H9 (cell line): ENCODE measurements around the gene SLC5A1. TPM values are rescaled to one million over a fixed set of nuclear protein-coding genes. Genes with fewer than 3 reads are reported as not detected.
A peak's percentile ranks its signal among the peaks of the same experiment; 100 is the strongest.

Experiments used
- DNase-seq: peaks from one replicate; pipeline ENCODE4 v3.0.0-alpha.2; 2017
- H2AFZ ChIP-seq: one replicate; pipeline ENCODE4 v1.6.1; 2013; ENCODE audit warnings: mild to moderate bottlenecking, low read length, control low read depth, moderate library complexity
- H2AK5ac ChIP-seq: 2 replicates; pipeline ENCODE4 v1.6.1; 2013; ENCODE audit warnings: low read length, control low read depth, mixed read lengths; ENCODE audit not compliant: insufficient read length
- H2BK120ac ChIP-seq: one replicate; pipeline ENCODE4 v1.6.1; 2013; ENCODE audit warnings: low read depth, mild to moderate bottlenecking, low read length, control low read depth, inconsistent platforms; ENCODE audit not compliant: poor library complexity, severe bottlenecking
- H2BK12ac ChIP-seq: 2 replicates; pipeline ENCODE4 v1.6.1; 2013; ENCODE audit warnings: low read length, control low read depth, mixed read lengths, low read depth; ENCODE audit not compliant: insufficient read length
- H2BK15ac ChIP-seq: 2 replicates; pipeline ENCODE4 v1.6.1; 2013; ENCODE audit warnings: low read depth, low read length, control low read depth
- H2BK20ac ChIP-seq: one replicate; pipeline ENCODE4 v1.6.1; 2013; ENCODE audit warnings: low read depth, mild to moderate bottlenecking, low read length, control low read depth, inconsistent platforms; ENCODE audit not compliant: poor library complexity, severe bottlenecking
- H2BK5ac ChIP-seq: 2 replicates; pipeline ENCODE4 v1.6.1; 2013; ENCODE audit warnings: low read length, control low read depth, mixed read lengths; ENCODE audit not compliant: insufficient read length
- H3K14ac ChIP-seq: 2 replicates; pipeline ENCODE4 v1.6.1; 2013; ENCODE audit warnings: low read length, control low read depth; ENCODE audit not compliant: insufficient read depth
- H3K18ac ChIP-seq: 2 replicates; pipeline ENCODE4 v1.6.1; 2013; ENCODE audit warnings: low read depth, mild to moderate bottlenecking, mixed read lengths, low read length, control low read depth; ENCODE audit not compliant: insufficient read length
- H3K23ac ChIP-seq: 2 replicates; pipeline ENCODE4 v1.6.1; 2013; ENCODE audit warnings: low read length, control low read depth, mixed read lengths, low read depth; ENCODE audit not compliant: insufficient read length
- H3K23me2 ChIP-seq: 2 replicates; pipeline ENCODE4 v1.6.1; 2013; ENCODE audit warnings: low read depth, mild to moderate bottlenecking, mixed read lengths, low read length, control low read depth; ENCODE audit not compliant: insufficient read length, poor library complexity, severe bottlenecking
- H3K27ac ChIP-seq: 2 replicates; pipeline ENCODE4 v1.5.1; 2013; ENCODE audit warnings: low read length, control low read depth, mixed read lengths, low read depth; ENCODE audit not compliant: insufficient read length
- H3K27me3 ChIP-seq: 2 replicates; pipeline ENCODE4 v1.6.1; 2013; ENCODE audit warnings: low read length, control low read depth, inconsistent platforms; ENCODE audit not compliant: insufficient read depth
- H3K4ac ChIP-seq: 2 replicates; pipeline ENCODE4 v1.6.1; 2013; ENCODE audit warnings: low read depth, mild to moderate bottlenecking, control low read depth, inconsistent platforms, low read length, moderate library complexity
- H3K4me1 ChIP-seq: 2 replicates; pipeline ENCODE4 v1.6.1; 2013; ENCODE audit warnings: low read length, control low read depth, inconsistent platforms; ENCODE audit not compliant: insufficient read depth
- H3K4me2 ChIP-seq: 2 replicates; pipeline ENCODE4 v1.6.1; 2013; ENCODE audit warnings: low read length, control low read depth, mixed read lengths; ENCODE audit not compliant: insufficient read length, insufficient read depth
- H3K56ac ChIP-seq: 2 replicates; pipeline ENCODE4 v1.6.1; 2013; ENCODE audit warnings: low read depth, mild to moderate bottlenecking, mixed read lengths, low read length, control low read depth; ENCODE audit not compliant: insufficient read length
- H3K79me1 ChIP-seq: 2 replicates; pipeline ENCODE4 v1.6.1; 2013; ENCODE audit warnings: low read depth, mild to moderate bottlenecking, moderate library complexity, low read length, control low read depth, inconsistent platforms; ENCODE audit not compliant: insufficient read depth, poor library complexity, severe bottlenecking
- H3K79me2 ChIP-seq: 2 replicates; pipeline ENCODE4 v1.6.1; 2013; ENCODE audit warnings: low read length, control low read depth, inconsistent platforms; ENCODE audit not compliant: insufficient read depth
- H3K9ac ChIP-seq: 2 replicates; pipeline ENCODE4 v1.6.1; 2013; ENCODE audit warnings: low read length, control low read depth, mixed read lengths; ENCODE audit not compliant: insufficient read length; ENCODE audit errors: extremely low read depth
- H3K9me3 ChIP-seq: one replicate; pipeline ENCODE4 v1.6.1; 2013; ENCODE audit warnings: low read depth, low read length, inconsistent platforms; ENCODE audit not compliant: control insufficient read depth
- H3T11ph ChIP-seq: one replicate; pipeline ENCODE4 v1.6.1; 2013; ENCODE audit warnings: mild to moderate bottlenecking, low read length, control low read depth, inconsistent platforms
- H4K20me1 ChIP-seq: one replicate; pipeline ENCODE4 v1.6.1; 2013; ENCODE audit not compliant: control insufficient read depth, insufficient read length, insufficient read depth
- H4K5ac ChIP-seq: 2 replicates; pipeline ENCODE4 v1.6.1; 2013; ENCODE audit warnings: low read depth, mild to moderate bottlenecking, mixed read lengths, low read length, control low read depth; ENCODE audit not compliant: insufficient read length
- H4K8ac ChIP-seq: replicated peaks from 2 replicates; pipeline ENCODE4 v1.6.1; 2013; ENCODE audit warnings: low read length, control low read depth, mixed read lengths, low read depth; ENCODE audit not compliant: insufficient read length
- H4K91ac ChIP-seq: 2 replicates; pipeline ENCODE4 v1.6.1; 2013; ENCODE audit warnings: low read depth, mild to moderate bottlenecking, moderate library complexity, mixed read lengths, low read length, control low read depth; ENCODE audit not compliant: insufficient read length
- H3K27ac Mint-ChIP-seq, 3 experiments: 2 replicates in 2 of 3; 3 replicates in 1 of 3; pipeline ENCODE4 v1.8.0; 2020 to 2021; ENCODE audit warnings: mixed read lengths in 3 of 3, mild to moderate bottlenecking in 1 of 3, moderate library complexity in 1 of 3
- H3K27me3 Mint-ChIP-seq: 2 replicates; pipeline ENCODE4 v1.8.0; 2021; ENCODE audit warnings: low read depth, mild to moderate bottlenecking, moderate library complexity, mixed read lengths
- H3K36me3 Mint-ChIP-seq, 3 experiments: 2 replicates in 2 of 3; 3 replicates in 1 of 3; pipeline ENCODE4 v1.8.0; 2020 to 2021; ENCODE audit warnings: low read depth in 3 of 3, mixed read lengths in 3 of 3; ENCODE audit not compliant: insufficient read depth in 1 of 3
- H3K4me1 Mint-ChIP-seq, 2 experiments: 2 replicates each; pipeline ENCODE4 v1.8.0; 2020; ENCODE audit warnings: mixed read lengths in 2 of 2
- H3K4me3 Mint-ChIP-seq, 2 experiments: 2 replicates in 1 of 2; 3 replicates in 1 of 2; pipeline ENCODE4 v1.8.0; 2020 to 2021; ENCODE audit warnings: mild to moderate bottlenecking in 2 of 2, mixed read lengths in 2 of 2, moderate library complexity in 1 of 2
- H3K9me3 Mint-ChIP-seq, 2 experiments: 2 replicates in 1 of 2; 3 replicates in 1 of 2; pipeline ENCODE4 v1.8.0; 2020; ENCODE audit warnings: mild to moderate bottlenecking in 2 of 2, mixed read lengths in 2 of 2, moderate library complexity in 1 of 2
- CTCF ChIP-seq: fragments of 200-600 bp; sonication (generic); conservative IDR thresholded peaks from 3 replicates; pipeline ENCODE4 v1.8.0; 2021; ENCODE audit warnings: antibody characterized with exemption, mild to moderate bottlenecking
- WGBS: extraction: QIAGEN DNeasy Blood & Tissue Kit; methylation state at CpG from one replicate; pipeline ENCODE4 v1.1.7; 2013; ENCODE audit warnings: missing lambda C conversion rate, low lambda C conversion rate, mixed read lengths; ENCODE audit not compliant: insufficient read length; ENCODE audit errors: extremely low coverage; 5-methylcytosine and 5-hydroxymethylcytosine counted together
- total RNA-seq: library from RNA; stranded (reverse); gene quantifications from 2 replicates; pipeline ENCODE4 v1.2.1, GENCODE V29; 2021

Gene SLC5A1
- total RNA-seq, 1 experiment from 2014 or later: not detected

GRCh38 chr22:32123657-32124056 is 80.6 kb downstream of the SLC5A1 start:
- Histone ChIP-seq H3K23me2 (no peaks in the 10 kb centered on the region), H3K27ac (no peak overlapping the region), H2BK120ac (no peak overlapping the region), H3K4me1 (no peaks in the 10 kb centered on the region; the same call in 1 of the 2 replicates), H3K18ac (no peak overlapping the region), H3K79me1 (no peaks in the 10 kb centered on the region), H3K79me2 (no peaks in the 10 kb centered on the region), H3K27me3 (no peaks in the 10 kb centered on the region), H3K23ac (no peak overlapping the region), H4K5ac (no peak overlapping the region), H4K8ac (no peak overlapping the region), H2BK15ac (no peak overlapping the region), H2BK5ac (no peak overlapping the region), H3K56ac (no peak overlapping the region), H2BK20ac (no peak overlapping the region), H3K4ac (no peak overlapping the region), H2AFZ (no peak overlapping the region), H3K4me2 (no peak overlapping the region), H2BK12ac (no peak overlapping the region), H2AK5ac (no peak overlapping the region), H3K9ac (no peak overlapping the region), H3K9me3 (no peaks in the 10 kb centered on the region), H3K14ac (no peak overlapping the region), H4K91ac (no peak overlapping the region), H4K20me1 (no peaks in the 10 kb centered on the region), H3T11ph (no peak overlapping the region)
- no peaks in the 10 kb centered on the region; a peak in 1 of 5 replicates for H3K9me3 Mint-ChIP-seq
- no peaks in the 10 kb centered on the region for H3K36me3 Mint-ChIP-seq
- H3K27ac Mint-ChIP-seq: peak overlapping the region in 1 of 3 experiments; percentile 7; a peak in 1 of 7 replicates
- no CpG with 5 or more reads among the region's 10 CpGs for WGBS
- peaks cover 30% of the 10 kb centered on the region for H3K27me3 Mint-ChIP-seq
- H3K4me3 Mint-ChIP-seq: no peak overlapping the region
- peaks cover 2 to 8% of the 10 kb centered on the region in 2 experiments for H3K4me1 Mint-ChIP-seq
- peak; percentile 78 for DNase-seq
- peak; percentile 58; the same call in 2 of the 3 replicates for TF ChIP-seq CTCF
